SW 1271 (cell line): ENCODE results near the gene MAPK12.
A peak's percentile ranks its signal among the peaks of the same experiment; 100 is the strongest.
"Not testable (repeated sequence)": the region's sequence is repeated elsewhere in the genome, so short reads cannot be mapped to it uniquely, and the experiment has no call there.

ENCODE experiments used
- DNase-seq, 2 experiments: peaks; one replicate each; lab custom pipeline; 2025; lab: John Stamatoyannopoulos, UW

Gene MAPK12

DNA sequence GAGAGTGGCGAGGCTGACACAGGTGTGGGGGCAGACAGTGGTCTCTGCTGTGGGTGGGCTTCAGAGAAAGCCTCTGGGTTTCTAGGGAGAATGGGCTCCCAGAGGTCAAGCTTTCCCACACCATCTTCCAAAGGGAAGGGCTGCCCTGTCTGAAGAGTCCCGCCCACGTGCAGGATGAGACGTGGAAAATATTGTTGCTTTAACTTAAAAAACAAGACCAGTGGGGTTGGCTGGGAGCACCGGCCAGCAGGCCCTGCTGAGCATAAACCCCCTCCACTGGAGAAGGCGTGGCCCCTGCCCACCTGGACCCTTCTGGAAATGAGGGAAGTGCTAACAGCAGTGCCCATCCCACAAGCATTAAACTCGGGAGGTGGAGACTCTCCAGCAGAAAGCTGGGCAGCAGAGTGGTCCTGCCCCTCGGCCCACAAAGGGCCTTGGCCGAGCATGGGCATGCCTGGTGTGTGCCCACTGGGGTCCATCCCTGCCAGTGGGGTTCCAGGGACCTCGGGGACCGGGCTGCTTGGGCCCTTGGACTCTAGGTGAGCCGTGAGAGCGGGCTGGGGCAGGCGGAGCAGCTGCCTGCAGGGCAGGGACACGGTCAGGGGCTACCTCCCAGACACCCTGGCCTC is 45.3 kb downstream of the MAPK12 start:
- no peak for DNase-seq

DNA sequence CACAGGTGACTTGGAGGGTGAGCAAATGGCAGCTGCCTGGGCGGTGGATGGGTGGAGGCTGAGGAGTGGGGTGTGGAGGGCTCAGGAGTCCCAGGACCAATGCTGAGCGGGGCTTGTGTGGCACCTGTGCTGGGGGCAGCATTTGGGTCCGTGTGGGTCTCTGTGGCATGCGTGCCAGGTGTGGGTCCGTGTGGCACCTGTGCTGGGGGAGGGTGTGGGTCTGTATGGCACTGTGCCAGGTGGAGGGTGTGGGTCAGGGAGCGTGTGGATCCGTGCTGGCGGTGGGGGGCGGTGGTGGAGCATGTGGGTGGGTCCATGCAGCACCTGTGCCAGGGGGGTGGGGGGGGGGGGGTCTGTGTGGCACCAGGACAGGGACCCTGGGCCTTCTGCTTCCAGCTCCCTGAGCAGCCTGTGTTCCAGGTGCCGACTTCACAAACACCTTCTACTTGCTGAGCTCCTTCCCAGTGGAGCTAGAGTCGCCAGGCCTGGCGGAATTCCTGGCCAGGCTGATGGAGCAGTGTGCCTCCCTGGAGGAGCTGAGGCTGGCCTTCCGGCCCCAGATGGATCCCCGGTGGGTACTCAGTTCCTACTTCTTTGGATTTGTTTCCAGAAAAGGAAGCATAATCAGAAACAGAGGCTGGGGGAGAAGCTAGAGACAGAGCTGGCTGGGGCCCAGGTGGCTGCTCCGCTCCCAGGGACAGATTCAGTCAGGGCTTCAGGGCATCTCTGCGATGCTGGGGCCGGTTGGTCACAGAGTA is 46.0 kb downstream of the MAPK12 start:
- no peak for DNase-seq

DNA sequence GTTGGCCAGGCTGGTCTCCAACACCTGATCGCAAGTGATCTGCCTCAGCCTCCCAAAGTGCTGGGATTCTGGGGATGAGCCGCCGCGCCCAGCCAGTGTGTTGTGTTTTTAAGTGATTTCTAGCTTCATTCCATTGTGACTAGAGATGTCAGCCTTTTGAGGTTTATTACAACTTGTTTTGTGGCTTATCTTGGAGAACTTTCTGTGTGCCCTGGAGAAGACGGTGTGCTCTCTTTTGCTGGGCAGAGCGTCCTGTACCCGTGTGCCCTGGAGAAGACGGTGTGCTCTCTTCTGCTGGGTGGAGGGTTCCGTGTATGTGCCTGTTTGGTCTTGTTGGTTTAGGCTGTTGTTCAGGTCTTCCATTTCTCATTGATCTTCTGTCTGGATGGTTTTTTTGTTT is 48.2 kb downstream of the MAPK12 start:
- DNase-seq, result no peak

DNA sequence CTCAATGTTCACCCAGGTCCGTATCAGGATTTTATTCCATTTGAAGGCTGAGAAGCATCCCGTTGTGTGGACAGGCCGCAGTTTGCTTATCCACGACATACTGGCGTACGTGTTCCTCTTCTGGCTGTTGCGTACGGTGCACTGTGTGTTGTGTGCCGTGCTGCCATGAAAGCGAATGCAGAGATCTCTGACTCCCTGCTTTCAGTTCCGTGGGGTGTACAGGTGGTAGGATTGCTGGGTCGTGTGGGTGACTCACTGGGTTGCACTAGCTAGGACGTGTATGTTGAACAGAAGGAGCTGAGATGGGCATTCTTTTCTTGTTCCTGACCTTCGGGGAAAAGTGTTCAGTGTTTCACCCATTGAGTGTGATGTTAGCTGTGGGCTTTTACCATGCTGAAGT is 50.3 kb downstream of the MAPK12 start:
- no peak for DNase-seq

DNA sequence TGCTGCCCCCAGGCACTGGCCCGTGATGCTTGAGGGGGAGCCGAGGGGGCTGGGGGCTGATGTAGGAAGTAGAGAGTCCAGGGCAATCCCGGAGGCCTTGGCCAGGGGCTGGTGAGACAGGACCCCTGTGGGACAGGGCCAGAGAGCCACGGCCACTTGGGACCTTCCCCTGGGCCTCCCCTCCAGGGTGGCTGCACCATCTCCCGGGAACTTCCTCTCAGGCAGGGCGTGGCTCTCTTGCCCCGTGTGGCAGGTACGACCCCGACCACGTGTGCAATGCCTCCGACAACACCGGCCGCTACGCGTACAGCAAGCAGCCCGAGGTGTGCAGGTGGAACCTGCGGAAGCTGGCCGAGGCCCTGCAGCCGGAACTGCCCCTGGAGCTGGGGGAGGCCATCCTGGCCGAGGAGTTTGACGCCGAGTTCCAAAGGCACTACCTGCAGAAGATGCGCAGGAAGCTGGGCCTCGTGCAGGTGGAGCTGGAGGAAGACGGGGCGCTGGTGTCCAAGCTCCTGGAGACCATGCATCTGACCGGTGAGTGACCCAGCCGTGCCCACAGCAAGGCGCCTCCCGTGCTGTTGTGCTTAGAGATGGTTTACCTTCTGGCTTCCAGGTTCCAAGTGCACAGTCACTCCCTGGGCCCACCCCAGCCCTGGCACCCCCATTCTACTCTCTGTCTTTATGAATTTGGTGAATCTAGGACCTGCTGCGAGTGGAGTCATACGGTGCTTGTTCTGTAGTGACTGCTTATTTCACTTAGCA is 50.9 kb downstream of the MAPK12 start:
- DNase-seq, result no peak

DNA sequence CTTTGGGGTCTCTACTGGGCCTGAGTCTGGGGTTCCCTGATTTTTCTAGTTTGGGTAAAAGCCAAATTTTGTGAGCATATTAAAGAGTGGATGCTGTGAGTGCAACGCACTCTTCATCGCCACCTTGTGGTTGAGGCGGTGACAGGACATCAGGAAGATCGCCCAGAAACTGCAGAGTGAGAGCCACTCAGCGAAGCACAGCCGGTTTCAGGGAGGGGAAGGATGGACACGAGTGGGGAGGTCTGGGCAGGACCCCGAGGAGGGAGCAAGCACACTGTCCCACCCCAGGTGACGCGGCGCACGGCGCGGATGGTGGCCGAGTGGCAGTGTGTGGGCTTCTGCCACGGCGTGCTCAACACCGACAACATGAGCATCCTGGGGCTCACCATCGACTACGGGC is 51.6 kb downstream of the MAPK12 start:
- peak in 1 of 2 experiments; percentile 17 for DNase-seq

DNA sequence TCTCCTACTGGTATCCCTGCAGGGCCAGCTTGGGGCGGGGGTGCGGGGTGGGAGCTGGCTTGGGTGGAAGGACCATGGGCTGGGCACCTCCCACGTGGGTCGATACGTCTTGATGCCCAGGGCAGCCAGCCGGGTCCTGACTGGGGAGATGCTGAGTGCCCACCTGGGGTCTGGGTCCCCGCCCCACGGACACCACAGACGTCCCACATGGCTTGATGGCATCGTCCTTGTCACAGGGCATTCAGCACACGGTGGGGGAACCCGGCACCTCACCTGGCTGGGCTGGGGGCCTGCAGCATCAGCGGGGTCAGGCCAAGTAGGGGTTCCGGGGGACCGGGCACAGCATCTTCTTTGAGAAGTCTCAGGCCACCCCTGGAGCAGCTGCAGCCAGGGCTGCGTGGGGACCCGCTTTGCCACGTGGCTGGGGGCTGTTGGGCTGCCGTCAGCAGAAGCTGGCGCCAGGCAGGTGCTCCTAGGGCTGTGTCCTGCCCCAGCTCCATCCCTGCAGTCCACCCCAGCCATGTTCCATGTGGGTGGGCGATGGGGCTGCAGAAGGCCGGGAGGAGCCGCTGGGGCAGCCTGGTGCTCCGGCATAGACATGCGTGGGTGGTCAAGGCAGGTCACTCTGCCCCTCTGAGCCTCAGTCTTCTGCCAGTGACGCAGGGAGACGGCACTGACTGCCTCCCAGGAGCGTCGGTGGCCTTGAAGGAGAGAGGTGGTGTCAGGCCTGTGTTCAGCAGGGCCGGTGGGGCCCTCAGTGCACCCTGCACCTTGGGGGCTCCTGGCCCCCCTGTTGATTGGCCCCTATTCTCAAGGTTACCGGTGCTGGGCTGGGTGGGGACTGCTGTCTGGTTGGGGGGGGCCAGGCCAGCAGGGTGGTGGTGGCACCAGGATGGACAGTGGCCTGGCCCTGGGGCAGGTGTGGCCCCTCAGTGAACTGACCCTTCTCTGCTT is 52.3 kb downstream of the MAPK12 start:
- no peak for DNase-seq

DNA sequence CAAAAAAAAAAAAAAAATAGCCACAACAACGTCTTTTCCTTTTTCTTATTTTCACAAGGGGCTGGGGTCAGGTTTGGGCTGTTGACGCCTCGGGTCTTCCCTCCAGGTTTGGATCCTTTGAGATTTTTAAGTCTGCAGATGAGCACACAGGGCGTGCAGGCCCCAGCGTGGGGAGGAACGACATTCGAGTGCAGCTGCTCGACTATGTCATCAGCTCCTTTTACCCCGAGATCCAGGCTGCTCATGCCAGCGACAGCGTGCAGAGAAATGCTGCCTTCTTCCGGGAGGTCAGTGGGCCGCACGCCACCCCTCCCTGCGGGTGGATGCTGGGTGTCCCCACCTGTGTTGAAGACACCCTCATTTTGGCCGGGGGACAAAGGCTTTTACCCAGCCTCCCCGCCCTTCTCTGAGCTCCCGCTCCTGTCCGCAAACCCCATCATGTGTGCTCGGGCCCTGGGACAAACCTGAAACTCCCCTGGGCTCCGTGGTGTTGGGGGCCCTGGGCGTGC is 53.0 kb downstream of the MAPK12 start:
- no peak for DNase-seq

DNA sequence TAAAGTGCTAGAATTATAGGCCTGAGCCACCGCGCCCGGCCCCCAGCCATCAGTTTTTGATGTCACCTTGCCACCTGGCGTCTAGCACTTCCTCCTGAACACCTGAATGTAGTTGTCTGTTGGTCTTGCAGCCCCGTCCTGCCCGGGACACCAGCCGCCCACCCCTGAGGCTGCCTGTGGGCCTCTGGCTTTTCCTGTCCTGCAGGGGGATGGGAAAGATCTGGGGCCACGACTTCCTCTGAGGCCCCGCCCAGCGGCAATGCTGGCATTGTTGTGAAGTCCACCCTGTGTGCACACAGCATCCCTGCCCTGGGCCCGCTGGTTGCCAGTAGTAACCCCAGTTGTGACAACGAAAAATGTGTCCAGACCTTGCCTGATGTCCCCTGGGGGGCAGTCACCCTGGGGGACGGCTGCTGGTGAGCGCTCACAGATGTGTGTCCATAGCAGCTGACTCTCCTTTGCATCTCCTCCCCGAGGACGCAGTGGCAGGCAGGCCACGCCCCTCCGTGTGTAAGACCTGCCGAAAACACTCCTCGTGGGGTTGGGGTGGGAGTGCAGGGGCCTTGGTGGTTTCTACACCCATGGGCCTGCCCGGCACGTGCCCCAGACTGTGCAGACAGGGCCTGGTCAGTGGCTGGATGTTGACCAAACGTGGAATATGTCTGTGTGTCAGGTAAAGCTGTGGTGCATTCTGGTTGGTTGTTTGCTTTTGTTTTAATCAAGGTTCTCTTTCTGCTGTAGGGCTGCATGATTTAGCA is 53.9 kb downstream of the MAPK12 start:
- no peak for DNase-seq

DNA sequence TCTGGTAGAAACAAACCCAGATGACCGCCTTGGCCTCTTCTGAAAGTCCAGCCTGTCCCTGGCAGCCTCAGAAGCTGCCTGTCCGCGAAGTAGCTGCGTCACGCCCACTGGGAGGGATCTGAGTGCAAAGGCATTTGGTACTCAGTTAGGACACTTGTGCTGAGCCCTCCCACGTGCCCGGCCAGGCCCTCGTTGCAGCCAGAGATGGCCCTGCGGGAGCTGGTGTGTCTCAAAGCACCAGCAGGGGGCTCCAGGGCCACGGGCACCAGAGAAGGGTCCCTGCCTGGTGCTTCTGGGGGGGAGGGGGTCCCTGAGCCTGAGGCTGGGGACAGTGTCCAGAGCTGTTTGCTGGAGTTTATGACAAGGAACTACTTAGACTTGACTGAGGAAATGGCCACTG is 54.9 kb downstream of the MAPK12 start:
- no peak for DNase-seq

DNA sequence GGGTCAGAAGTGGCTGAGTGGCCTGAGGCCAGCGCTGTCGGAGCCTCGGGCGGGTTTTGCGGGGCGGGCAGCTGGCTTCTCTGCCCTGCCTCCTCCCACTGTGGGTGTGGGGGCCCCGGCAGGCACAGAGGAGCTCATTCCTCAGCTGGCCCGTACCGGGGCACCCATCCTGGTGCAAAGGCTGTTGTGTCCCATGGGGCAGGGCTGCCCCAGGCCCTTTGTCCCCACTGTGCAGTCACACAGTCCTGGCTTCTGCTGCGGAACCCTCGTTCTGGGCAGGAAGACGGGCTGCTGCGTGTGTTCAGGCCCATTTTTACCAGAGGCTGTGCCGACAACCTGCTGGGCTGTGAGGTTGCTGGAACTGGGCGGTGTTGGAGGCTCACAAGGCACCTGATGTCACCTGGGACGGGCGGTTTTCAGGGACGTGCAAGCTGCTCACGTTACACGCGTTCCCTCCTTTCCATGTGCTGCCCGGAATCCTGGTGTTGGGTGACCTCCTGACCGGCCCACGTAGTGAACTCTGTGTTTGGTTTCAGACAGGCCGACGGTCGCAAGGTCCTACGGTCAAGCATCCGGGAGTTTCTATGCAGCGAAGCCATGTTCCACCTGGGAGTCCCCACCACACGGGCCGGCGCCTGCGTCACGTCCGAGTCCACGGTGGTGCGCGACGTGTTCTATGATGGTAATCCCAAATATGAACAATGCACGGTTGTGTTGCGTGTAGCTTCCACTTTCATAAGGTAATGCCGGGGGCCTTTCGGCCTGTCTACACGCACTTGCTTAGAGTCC is 55.5 kb downstream of the MAPK12 start:
- no peak for DNase-seq

DNA sequence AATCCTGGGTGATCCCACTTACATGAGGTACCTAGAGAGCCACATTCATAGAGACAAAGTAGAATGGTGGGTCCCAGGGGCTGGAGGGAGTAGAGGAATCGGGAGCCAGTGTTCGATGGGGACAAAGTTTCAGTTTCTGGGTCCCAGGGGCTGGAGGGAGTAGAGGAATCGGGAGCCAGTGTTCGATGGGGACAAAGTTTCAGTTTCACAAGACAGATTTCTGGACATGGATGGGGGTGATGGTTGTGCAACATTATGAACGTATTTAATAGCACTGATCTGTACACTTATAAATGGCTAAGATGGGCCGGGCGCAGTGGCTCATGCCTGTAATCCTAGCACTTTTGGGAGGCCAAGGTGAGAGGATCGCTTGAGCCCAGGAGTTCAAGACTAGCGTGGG is 56.5 kb downstream of the MAPK12 start:
- DNase-seq, result not testable (repeated sequence)

DNA sequence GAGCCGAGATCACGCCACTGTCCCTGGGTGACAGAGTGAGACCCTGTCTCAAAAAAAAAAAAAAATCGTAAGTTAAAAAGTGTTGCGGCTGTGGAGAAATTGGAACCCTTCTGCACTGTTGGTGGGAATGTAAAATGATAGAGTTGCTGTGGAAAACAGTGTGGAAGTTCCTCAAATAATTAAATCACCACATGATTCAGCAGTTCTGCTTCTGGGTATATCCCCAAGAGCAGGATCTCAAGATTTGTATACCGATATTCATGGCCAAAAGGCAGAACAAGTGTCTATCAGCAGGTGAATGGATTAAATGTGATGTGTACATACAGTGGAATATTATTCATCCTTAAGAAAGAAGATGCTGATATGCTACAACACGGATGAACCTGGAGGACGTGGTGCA is 56.9 kb downstream of the MAPK12 start:
- no peak for DNase-seq

DNA sequence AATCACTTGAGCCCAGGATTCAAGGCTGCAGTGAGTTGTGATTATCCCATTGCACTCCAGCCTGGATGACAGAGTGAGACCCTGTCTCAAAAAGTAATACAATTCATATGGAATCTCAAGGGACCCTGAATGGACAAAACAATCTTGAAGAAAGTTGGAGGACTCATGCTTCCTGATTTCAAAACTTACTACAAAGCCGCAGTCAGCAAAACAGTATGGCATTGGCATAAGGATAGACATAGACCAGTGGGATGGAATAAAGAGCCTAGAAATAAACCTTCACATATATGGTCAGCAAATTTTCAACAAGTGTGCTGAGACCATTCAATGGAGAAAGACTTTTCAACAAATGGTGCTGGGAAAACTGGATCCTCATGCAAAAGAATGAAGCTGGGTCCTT is 58.2 kb downstream of the MAPK12 start:
- no peak for DNase-seq
